HG03354 (cell line): ENCODE results near the gene RGR.
"Not testable (repeated sequence)": the region's sequence is repeated elsewhere in the genome, so short reads cannot be mapped to it uniquely, and the experiment has no call there.

Source experiments
- ATAC-seq: cut with Tn5 transposase; IDR thresholded peaks from one replicate; pipeline ENCODE4 v1.9.1; 2021; ENCODE audit warnings: mild to moderate bottlenecking; ENCODE audit not compliant: unreplicated experiment, poor library complexity, severe bottlenecking

The RGR gene

DNA sequence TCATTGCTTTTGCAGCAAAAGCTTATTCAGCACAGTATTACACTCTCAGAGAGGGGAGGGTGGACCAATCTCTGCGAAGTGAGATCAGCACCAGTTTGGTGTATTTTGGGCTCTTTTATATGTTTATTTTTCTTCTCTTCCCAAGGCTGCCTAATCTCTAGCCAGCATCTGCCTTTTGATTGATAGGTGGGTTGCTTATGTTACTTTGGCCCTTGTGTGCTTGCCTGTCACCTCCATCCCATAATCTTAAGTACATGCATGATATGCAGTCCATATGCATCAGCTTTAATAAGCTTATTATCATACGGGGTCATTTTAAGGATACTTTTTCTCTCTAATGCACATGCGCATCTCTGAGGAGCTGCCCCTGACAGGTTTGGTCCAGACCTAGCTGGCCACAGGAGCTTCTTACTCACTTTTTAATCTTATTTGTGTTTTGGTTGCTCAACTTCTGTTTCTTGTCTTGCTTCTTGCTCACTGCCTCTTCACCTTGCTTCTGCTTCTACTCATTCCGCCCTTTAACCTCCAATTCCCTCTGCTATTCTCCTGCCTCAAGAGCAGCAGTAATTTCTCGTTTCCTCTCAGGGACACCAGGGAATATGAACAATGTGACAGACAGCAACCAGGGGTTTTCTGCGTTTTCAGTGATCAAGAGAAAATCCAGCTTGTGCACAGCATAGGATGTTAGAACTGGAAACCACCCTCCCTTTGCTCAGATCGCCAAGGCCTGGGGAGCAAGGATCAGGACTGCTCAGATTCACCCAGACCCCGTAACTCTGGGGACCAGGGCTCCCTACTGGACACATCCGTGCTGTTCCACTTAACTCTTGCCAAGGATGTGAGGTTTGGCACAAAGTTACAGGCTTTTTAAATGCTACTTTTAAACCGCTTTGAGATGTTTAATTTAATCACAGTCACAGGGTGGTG, 10.0 kb downstream of the RGR start:
- ATAC-seq, result no peak

DNA sequence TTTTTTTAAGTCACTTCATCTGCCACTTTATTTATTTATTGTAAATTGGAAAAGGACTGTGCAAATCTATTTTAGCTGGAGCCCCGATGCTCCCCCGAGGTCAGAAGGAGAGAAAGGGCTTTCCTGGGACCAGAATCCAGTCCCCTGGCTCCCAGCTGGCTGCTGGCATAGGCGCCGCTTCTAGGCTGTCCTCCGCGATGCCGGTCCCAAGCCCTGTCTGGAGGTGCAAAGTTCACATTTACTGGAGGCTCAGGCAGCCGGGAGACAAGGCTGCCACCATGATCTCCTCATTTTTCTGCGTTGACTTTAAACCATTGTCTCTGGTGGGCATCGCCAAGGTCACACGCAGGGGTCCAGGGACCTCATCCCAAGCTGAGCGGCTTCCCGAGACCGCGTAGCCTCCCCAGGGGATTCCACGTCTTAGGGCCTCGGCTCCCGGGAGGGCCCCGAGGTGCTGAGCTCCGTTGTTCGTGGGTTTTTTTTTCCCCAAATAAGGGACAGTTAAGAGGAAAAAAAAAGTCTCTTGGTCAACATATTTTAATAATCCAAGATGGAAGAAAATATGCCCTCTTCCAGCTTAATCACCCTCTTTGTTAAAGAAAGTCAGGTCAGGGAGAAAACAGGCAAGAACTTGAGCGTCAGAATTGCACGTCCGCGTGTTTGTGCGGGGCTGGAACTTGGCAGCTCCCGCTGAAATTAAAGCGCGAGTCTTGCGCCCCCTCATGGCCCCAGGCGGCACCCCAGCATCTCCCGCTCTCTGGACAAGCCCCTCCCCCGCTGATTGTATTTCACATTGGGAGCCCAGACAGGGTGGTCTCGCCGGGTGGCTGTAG, 11.9 kb downstream of the RGR start:
- peak; percentile 87 for ATAC-seq

DNA sequence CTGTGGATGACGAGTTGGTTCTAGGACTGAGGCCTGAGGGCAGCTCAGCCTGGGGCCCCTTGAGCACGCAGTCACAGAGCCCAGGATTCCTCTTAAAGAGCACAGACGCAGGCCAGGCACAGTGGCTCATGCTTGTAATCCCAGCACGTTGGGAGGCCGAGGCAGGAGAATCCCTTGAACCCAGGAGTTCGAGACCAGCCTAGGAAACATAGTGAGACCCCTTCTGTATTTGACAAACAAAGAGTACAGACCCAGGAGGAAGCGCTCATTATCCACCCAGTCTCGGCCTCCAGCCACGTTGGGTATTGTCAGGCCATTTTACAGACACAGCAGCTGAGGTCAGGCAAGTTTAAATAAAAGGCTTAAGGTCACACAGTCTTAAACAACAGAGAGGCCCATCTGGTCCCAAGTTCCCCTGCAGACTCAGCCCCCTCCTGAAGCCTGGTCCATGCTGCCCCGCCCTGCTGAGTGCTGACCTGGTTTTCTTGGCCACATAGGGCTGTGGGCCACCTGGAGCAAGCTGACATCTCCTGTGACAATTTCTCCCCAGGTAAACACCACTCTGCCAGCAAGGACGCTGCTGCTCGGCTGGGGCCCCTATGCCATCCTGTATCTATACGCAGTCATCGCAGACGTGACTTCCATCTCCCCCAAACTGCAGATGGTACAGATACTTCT, 12.6 kb downstream of the RGR start:
- ATAC-seq, result no peak

DNA sequence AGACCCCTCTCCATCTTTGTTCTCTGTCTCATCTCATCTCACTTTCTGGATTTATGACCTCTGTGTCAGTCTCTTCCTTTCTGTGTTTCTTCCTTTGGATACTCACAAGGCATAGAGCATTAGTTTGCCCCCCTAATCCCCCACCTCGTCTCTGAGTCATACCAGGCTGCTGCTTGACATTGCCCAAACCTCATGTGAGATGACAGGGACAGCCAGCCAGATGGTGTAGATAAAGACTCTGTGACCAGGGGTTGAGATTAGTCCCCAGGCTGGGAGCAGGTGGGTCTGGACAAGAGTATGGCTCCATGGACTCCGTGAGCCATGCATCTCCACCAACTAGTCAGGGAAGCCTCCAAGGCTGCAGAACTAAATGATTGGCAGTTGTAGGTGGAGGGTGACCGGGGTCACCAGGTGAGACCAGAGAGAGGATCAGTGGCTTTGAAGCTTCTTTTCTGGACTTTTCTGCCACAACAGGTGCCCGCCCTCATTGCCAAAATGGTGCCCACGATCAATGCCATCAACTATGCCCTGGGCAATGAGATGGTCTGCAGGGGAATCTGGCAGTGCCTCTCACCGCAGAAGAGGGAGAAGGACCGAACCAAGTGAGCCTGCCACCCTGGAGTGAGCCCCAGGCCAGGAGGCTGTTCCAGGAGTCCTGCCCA, 13.3 kb downstream of the RGR start:
- ATAC-seq, result no peak

GRCh38 chr10:84261236-84261915, 16.5 kb downstream of the RGR start:
- ATAC-seq, result no peak

GRCh38 chr10:84262190-84262956, 17.5 kb downstream of the RGR start:
- ATAC-seq, result no peak

DNA sequence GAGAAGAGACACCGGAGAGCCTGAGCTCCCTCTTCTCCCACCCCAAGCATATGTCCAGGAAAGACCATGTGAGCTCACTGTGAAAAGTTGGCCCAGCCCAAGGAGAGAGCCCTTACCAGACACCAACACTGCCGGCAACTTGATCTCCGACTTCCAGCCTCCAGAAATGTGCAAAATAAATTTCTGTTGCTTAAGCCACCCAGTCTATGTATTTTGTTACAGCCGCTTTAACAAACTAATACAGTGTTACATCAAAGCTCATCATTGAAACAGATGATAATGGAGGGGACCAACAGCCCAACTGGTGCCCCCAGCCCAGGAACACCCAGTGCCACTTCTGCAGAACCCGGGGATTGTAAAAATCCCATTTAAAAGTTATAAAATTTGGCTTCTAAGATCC, 18.9 kb downstream of the RGR start:
- no peak for ATAC-seq

DNA sequence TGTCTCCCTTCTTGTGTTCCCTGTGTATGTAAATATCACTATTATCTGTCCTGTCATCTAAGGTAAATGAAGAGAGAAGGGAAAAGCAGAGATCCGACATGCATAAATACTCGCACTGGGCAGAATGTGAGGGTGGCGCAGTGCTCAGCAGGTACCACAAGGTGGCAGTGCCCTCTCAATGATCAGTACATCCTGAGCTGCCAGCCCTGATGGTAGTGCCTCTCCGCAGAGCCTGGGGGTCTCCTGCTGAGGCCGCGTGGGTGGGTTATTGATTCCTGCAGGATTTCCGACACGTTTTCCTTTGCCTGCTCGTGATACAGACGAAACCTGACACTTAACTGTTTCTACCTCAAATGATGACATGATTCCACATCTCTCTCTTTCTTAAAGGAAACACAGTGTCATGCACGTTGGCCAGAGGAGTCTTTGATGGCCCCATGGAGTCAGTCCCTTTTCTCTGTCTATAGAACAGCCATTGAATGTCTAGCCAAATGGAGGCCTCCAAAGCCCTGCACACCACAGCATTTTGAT, 19.8 kb downstream of the RGR start:
- peak; percentile 96 for ATAC-seq

- ATAC-seq, result no peak
Measured at GRCh38 chr10:84265418-84265817, 20.6 kb downstream of the RGR start.

GRCh38 chr10:84267503-84268126, 22.8 kb downstream of the RGR start:
- ATAC-seq, result peak; percentile 53

DNA sequence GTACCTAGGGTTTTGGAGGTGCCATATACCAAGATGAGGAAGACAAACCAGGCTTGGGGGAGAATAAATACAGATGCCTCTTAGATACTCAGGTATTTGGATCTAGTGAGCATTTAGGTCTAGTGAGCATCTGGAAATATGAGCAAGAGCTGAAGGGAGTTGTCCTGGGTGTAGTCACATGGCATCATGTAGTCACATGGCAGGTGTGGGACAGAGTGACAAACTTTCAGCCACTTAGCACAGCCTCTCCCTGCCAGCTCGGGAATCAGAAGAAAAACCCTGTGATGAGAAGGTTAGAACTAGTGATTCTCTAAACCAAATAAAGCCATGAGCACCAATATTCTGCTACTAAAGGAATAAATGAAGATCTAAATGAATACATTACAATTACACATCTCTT, 24.3 kb downstream of the RGR start:
- no peak for ATAC-seq

GRCh38 chr10:84269773-84270172, 24.9 kb downstream of the RGR start:
- ATAC-seq, result no peak

DNA sequence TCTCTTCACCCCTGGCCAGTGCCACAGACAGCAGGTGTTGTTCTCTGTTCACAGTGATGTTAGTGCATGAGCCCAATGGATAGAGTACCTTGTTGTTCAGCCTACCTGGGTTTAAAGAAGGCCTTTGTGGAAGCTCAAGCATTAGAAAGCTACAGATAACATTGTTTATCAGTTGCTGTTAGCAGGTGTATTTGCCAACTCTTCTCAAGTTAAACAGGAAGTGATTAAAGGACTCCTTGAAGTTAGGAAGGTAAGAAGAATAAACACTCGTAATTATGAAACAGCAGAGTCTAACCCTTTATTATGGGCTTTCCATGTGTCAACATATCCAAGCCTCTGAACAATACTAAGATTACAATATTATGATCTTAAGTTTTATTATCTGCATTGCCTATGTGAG, 25.9 kb downstream of the RGR start:
- ATAC-seq, result no peak

DNA sequence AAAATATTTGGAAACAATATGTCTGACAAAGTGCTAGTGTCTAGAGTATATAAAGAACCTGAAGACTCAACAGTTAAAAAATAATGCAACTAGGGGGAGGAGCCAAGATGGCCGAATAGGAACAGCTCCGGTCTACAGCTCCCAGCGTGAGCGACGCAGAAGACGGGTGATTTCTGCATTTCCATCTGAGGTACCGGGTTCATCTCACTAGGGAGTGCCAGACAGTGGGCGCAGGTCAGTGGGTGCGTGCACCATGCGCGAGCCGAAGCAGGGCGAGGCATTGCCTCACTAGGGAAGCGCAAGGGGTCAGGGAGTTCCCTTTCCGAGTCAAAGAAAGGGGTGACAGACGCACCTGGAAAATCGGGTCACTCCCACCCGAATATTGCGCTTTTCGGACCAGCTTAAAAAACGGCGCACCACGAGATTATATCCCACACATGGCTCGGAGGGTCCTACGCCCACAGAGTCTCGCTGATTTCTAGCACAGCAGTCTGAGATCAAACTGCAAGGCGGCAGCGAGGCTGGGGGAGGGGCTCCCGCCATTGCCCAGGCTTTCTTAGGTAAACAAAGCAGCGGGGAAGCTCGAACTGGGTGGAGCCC, 35.1 kb downstream of the RGR start:
- ATAC-seq, result not testable (repeated sequence)

DNA sequence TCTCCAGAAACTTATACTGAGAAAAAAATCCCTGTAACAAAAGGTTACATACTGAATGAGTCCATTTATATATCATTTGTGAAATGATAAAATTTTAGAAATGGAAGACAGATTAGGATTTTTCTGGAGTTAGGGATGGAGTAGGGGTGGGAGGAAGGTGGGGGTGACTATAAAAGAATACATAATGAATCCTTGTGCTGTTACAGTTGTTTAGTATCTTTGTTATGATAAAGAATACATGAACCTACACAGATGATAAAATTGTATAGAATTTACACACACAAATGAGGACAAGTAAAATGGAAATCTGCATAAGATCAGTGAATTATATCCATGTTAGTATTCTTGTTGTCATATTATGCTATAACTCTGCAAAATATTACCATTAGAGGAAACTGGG, 41.8 kb downstream of the RGR start:
- no peak for ATAC-seq

DNA sequence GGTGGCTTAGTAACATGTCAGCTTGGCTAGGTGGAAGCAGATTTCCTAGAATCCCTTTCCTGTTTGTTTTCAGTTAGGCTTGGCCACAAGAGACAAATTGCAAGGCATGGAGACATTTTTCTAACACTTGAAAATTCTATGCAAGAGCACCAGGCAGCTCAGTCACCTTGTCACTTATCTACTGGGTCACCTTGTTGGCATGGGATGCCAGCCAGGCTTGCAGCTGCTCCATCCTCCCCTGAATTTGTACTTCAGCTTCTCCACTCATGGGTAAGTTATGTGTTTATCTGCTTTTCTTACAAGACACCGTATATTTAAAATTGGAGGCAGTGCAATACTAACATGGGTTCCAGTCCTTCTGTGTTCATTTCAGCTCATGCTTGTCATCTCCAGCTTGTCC, 43.3 kb downstream of the RGR start:
- ATAC-seq, result no peak

- no peak for ATAC-seq
Measured at GRCh38 chr10:84289521-84290200, 44.8 kb downstream of the RGR start.
